Hepatic stellate cell (primary cell): ENCODE data around the gene INTS6L.
"Not testable (repeated sequence)": the region's sequence is repeated elsewhere in the genome, so short reads cannot be mapped to it uniquely, and the experiment has no call there.

ENCODE experiments used
- DNase-seq: peaks from one replicate; pipeline ENCODE4 v3.0.0; 2011; ENCODE audit warnings: low spot score

Gene INTS6L

DNA sequence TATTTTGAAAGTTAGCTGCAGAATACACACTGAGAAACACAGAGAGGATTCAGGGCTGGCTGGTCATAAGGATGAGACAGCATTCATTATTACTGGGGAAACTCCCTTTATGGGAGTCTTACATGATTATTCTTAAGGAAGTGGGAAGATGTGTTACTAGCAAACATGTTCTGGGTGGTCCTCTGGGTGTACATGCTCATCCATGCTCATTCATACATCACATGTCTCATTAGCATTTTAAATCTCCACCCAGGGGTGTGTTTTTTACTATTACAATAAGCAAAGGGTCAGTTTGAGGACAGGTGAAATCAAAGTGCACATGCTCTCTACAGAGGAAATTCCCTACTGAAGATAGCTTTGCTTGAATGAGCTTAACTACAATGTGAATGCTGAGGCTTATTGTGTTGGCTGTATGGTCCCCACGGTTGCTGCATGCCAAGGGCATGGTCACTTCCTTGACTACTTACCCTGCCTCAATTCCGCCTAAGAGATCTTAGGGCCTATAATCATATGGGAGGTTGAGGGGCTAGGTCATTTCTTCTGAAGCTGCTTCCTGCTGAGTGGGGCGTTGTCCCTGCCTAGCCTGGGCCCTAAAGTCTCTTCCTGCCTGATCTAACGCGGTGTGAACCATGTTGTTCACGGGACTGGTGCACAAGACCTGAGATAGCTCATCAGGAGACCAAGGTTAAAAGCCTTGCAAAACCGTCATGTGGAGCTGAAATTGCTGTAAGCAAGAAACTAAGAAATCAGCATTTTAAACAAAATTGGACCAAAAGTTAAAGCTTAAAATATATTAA lies 104.1 kb downstream of the INTS6L start:
- not testable (repeated sequence) for DNase-seq

- no peak for DNase-seq
Measured at GRCh38 chrX:135625995-135626394, 105.5 kb downstream of the INTS6L start.

DNA sequence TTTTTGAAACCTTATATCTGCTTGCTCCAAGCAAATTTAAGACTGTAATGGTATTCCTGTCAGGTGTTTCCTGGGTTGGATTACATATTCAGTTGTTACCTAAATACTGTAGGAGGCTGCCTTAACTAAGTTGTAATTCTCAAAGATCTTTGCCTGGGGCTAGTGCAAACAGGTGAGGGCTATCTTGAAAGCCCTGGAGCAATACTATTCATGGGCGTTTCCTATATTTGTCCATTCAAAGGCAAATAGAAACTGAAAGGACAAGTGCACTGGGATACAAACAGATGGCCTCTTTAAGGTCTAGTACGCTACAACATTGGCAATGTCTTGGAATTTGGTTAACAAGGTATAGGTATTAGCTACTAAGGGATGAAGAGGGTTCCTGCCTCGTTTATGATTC lies 108.9 kb downstream of the INTS6L start:
- DNase-seq: no peak
